H9 (cell line): ENCODE measurements around the gene ENKD1. TPM values are rescaled to one million over a fixed set of nuclear protein-coding genes. Genes with fewer than 3 reads are reported as not detected.

Source experiments
- DNase-seq: peaks from one replicate; pipeline ENCODE4 v3.0.0-alpha.2; 2017
- H2AFZ ChIP-seq: one replicate; pipeline ENCODE4 v1.6.1; 2013; ENCODE audit warnings: mild to moderate bottlenecking, low read length, control low read depth, moderate library complexity
- H2AK5ac ChIP-seq: 2 replicates; pipeline ENCODE4 v1.6.1; 2013; ENCODE audit warnings: low read length, control low read depth, mixed read lengths; ENCODE audit not compliant: insufficient read length
- H2BK120ac ChIP-seq: one replicate; pipeline ENCODE4 v1.6.1; 2013; ENCODE audit warnings: low read depth, mild to moderate bottlenecking, low read length, control low read depth, inconsistent platforms; ENCODE audit not compliant: poor library complexity, severe bottlenecking
- H2BK12ac ChIP-seq: 2 replicates; pipeline ENCODE4 v1.6.1; 2013; ENCODE audit warnings: low read length, control low read depth, mixed read lengths, low read depth; ENCODE audit not compliant: insufficient read length
- H2BK15ac ChIP-seq: 2 replicates; pipeline ENCODE4 v1.6.1; 2013; ENCODE audit warnings: low read depth, low read length, control low read depth
- H2BK20ac ChIP-seq: one replicate; pipeline ENCODE4 v1.6.1; 2013; ENCODE audit warnings: low read depth, mild to moderate bottlenecking, low read length, control low read depth, inconsistent platforms; ENCODE audit not compliant: poor library complexity, severe bottlenecking
- H2BK5ac ChIP-seq: 2 replicates; pipeline ENCODE4 v1.6.1; 2013; ENCODE audit warnings: low read length, control low read depth, mixed read lengths; ENCODE audit not compliant: insufficient read length
- H3K14ac ChIP-seq: 2 replicates; pipeline ENCODE4 v1.6.1; 2013; ENCODE audit warnings: low read length, control low read depth; ENCODE audit not compliant: insufficient read depth
- H3K18ac ChIP-seq: 2 replicates; pipeline ENCODE4 v1.6.1; 2013; ENCODE audit warnings: low read depth, mild to moderate bottlenecking, mixed read lengths, low read length, control low read depth; ENCODE audit not compliant: insufficient read length
- H3K23ac ChIP-seq: 2 replicates; pipeline ENCODE4 v1.6.1; 2013; ENCODE audit warnings: low read length, control low read depth, mixed read lengths, low read depth; ENCODE audit not compliant: insufficient read length
- H3K23me2 ChIP-seq: 2 replicates; pipeline ENCODE4 v1.6.1; 2013; ENCODE audit warnings: low read depth, mild to moderate bottlenecking, mixed read lengths, low read length, control low read depth; ENCODE audit not compliant: insufficient read length, poor library complexity, severe bottlenecking
- H3K27ac ChIP-seq: 2 replicates; pipeline ENCODE4 v1.5.1; 2013; ENCODE audit warnings: low read length, control low read depth, mixed read lengths, low read depth; ENCODE audit not compliant: insufficient read length
- H3K27me3 ChIP-seq: 2 replicates; pipeline ENCODE4 v1.6.1; 2013; ENCODE audit warnings: low read length, control low read depth, inconsistent platforms; ENCODE audit not compliant: insufficient read depth
- H3K4ac ChIP-seq: 2 replicates; pipeline ENCODE4 v1.6.1; 2013; ENCODE audit warnings: low read depth, mild to moderate bottlenecking, control low read depth, inconsistent platforms, low read length, moderate library complexity
- H3K4me1 ChIP-seq: 2 replicates; pipeline ENCODE4 v1.6.1; 2013; ENCODE audit warnings: low read length, control low read depth, inconsistent platforms; ENCODE audit not compliant: insufficient read depth
- H3K4me2 ChIP-seq: 2 replicates; pipeline ENCODE4 v1.6.1; 2013; ENCODE audit warnings: low read length, control low read depth, mixed read lengths; ENCODE audit not compliant: insufficient read length, insufficient read depth
- H3K56ac ChIP-seq: 2 replicates; pipeline ENCODE4 v1.6.1; 2013; ENCODE audit warnings: low read depth, mild to moderate bottlenecking, mixed read lengths, low read length, control low read depth; ENCODE audit not compliant: insufficient read length
- H3K79me1 ChIP-seq: 2 replicates; pipeline ENCODE4 v1.6.1; 2013; ENCODE audit warnings: low read depth, mild to moderate bottlenecking, moderate library complexity, low read length, control low read depth, inconsistent platforms; ENCODE audit not compliant: insufficient read depth, poor library complexity, severe bottlenecking
- H3K79me2 ChIP-seq: 2 replicates; pipeline ENCODE4 v1.6.1; 2013; ENCODE audit warnings: low read length, control low read depth, inconsistent platforms; ENCODE audit not compliant: insufficient read depth
- H3K9ac ChIP-seq: 2 replicates; pipeline ENCODE4 v1.6.1; 2013; ENCODE audit warnings: low read length, control low read depth, mixed read lengths; ENCODE audit not compliant: insufficient read length; ENCODE audit errors: extremely low read depth
- H3K9me3 ChIP-seq: one replicate; pipeline ENCODE4 v1.6.1; 2013; ENCODE audit warnings: low read depth, low read length, inconsistent platforms; ENCODE audit not compliant: control insufficient read depth
- H3T11ph ChIP-seq: one replicate; pipeline ENCODE4 v1.6.1; 2013; ENCODE audit warnings: mild to moderate bottlenecking, low read length, control low read depth, inconsistent platforms
- H4K20me1 ChIP-seq: one replicate; pipeline ENCODE4 v1.6.1; 2013; ENCODE audit not compliant: control insufficient read depth, insufficient read length, insufficient read depth
- H4K5ac ChIP-seq: 2 replicates; pipeline ENCODE4 v1.6.1; 2013; ENCODE audit warnings: low read depth, mild to moderate bottlenecking, mixed read lengths, low read length, control low read depth; ENCODE audit not compliant: insufficient read length
- H4K8ac ChIP-seq: replicated peaks from 2 replicates; pipeline ENCODE4 v1.6.1; 2013; ENCODE audit warnings: low read length, control low read depth, mixed read lengths, low read depth; ENCODE audit not compliant: insufficient read length
- H4K91ac ChIP-seq: 2 replicates; pipeline ENCODE4 v1.6.1; 2013; ENCODE audit warnings: low read depth, mild to moderate bottlenecking, moderate library complexity, mixed read lengths, low read length, control low read depth; ENCODE audit not compliant: insufficient read length
- H3K27ac Mint-ChIP-seq, 3 experiments: 2 replicates in 2 of 3; 3 replicates in 1 of 3; pipeline ENCODE4 v1.8.0; 2020 to 2021; ENCODE audit warnings: mixed read lengths in 3 of 3, mild to moderate bottlenecking in 1 of 3, moderate library complexity in 1 of 3
- H3K27me3 Mint-ChIP-seq: 2 replicates; pipeline ENCODE4 v1.8.0; 2021; ENCODE audit warnings: low read depth, mild to moderate bottlenecking, moderate library complexity, mixed read lengths
- H3K36me3 Mint-ChIP-seq, 3 experiments: 2 replicates in 2 of 3; 3 replicates in 1 of 3; pipeline ENCODE4 v1.8.0; 2020 to 2021; ENCODE audit warnings: low read depth in 3 of 3, mixed read lengths in 3 of 3; ENCODE audit not compliant: insufficient read depth in 1 of 3
- H3K4me1 Mint-ChIP-seq, 2 experiments: 2 replicates each; pipeline ENCODE4 v1.8.0; 2020; ENCODE audit warnings: mixed read lengths in 2 of 2
- H3K4me3 Mint-ChIP-seq, 2 experiments: 2 replicates in 1 of 2; 3 replicates in 1 of 2; pipeline ENCODE4 v1.8.0; 2020 to 2021; ENCODE audit warnings: mild to moderate bottlenecking in 2 of 2, mixed read lengths in 2 of 2, moderate library complexity in 1 of 2
- H3K9me3 Mint-ChIP-seq, 2 experiments: 2 replicates in 1 of 2; 3 replicates in 1 of 2; pipeline ENCODE4 v1.8.0; 2020; ENCODE audit warnings: mild to moderate bottlenecking in 2 of 2, mixed read lengths in 2 of 2, moderate library complexity in 1 of 2
- WGBS: extraction: QIAGEN DNeasy Blood & Tissue Kit; methylation state at CpG from one replicate; pipeline ENCODE4 v1.1.7; 2013; ENCODE audit warnings: missing lambda C conversion rate, low lambda C conversion rate, mixed read lengths; ENCODE audit not compliant: insufficient read length; ENCODE audit errors: extremely low coverage; 5-methylcytosine and 5-hydroxymethylcytosine counted together
- total RNA-seq: library from RNA; stranded (reverse); gene quantifications from 2 replicates; pipeline ENCODE4 v1.2.1, GENCODE V29; 2021
- TF ChIP-seq, protein P1 (sequence below): fragments of 200-600 bp; sonication (generic); conservative IDR thresholded peaks from 3 replicates; pipeline ENCODE4 v1.8.0; 2021; ENCODE audit warnings: antibody characterized with exemption, mild to moderate bottlenecking

Gene ENKD1
- total RNA-seq, 1 experiment from 2014 or later = 9.5 TPM

DNA sequence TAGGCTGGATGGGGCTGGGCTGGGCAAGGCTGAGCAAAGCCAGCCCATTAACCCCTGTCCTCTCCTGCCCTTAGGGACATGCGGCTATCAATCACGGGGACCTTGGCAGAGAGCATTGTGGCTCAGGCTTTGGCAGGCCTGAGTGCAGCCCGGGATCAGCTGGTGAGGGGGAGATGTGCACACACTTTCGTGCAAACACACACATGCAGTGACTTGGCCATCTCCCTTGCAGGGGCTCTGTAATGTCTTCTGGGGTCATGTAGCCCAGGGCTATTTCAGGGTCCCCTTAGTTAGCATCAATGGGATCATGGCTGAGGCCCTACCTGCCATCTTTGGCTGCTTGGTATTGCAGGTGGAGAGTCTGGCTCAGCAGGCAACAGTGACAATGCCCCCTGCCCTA is 14.7 kb downstream of the ENKD1 start:
- no peak overlapping the region for H2BK15ac ChIP-seq
- H3K56ac ChIP-seq = no peak overlapping the region
- no peak overlapping the region for H2BK5ac ChIP-seq
- no peaks in the 10 kb centered on the region for H3K79me2 ChIP-seq
- H3K4me2 ChIP-seq = no peak overlapping the region
- H2AK5ac ChIP-seq = no peak overlapping the region
- H3K4me1 Mint-ChIP-seq = peaks cover 2 to 6% of the 10 kb centered on the region in 2 experiments; a peak in 3 of 4 replicates
- H2BK120ac ChIP-seq = no peak overlapping the region
- H3K9me3 ChIP-seq = no peaks in the 10 kb centered on the region
- H2BK20ac ChIP-seq = no peak overlapping the region
- H3K14ac ChIP-seq = no peak overlapping the region
- H3K4me1 ChIP-seq = no peaks in the 10 kb centered on the region
- H3K18ac ChIP-seq = no peak overlapping the region
- H3K23me2 ChIP-seq = peaks cover 3% of the 10 kb centered on the region
- H3K27me3 Mint-ChIP-seq = peaks cover 5% of the 10 kb centered on the region
- no peak overlapping the region for H2AFZ ChIP-seq
- H3K27ac ChIP-seq = no peak overlapping the region
- no peak overlapping the region for H4K5ac ChIP-seq
- no peaks in the 10 kb centered on the region for H3K79me1 ChIP-seq
- H4K20me1 ChIP-seq = no peaks in the 10 kb centered on the region
- no peak overlapping the region for H3K23ac ChIP-seq
- no peak overlapping the region for H3K9ac ChIP-seq
- H3K27me3 ChIP-seq = no peaks in the 10 kb centered on the region; the same call in 1 of the 2 replicates
- H3T11ph ChIP-seq = no peak overlapping the region
- no peak overlapping the region for H3K27ac Mint-ChIP-seq
- H2BK12ac ChIP-seq = no peak overlapping the region
- no peak overlapping the region for H3K4ac ChIP-seq
- WGBS = no CpG with 5 or more reads among the region's 4 CpGs
- H4K91ac ChIP-seq = no peak overlapping the region
- TF ChIP-seq, protein P1, sequence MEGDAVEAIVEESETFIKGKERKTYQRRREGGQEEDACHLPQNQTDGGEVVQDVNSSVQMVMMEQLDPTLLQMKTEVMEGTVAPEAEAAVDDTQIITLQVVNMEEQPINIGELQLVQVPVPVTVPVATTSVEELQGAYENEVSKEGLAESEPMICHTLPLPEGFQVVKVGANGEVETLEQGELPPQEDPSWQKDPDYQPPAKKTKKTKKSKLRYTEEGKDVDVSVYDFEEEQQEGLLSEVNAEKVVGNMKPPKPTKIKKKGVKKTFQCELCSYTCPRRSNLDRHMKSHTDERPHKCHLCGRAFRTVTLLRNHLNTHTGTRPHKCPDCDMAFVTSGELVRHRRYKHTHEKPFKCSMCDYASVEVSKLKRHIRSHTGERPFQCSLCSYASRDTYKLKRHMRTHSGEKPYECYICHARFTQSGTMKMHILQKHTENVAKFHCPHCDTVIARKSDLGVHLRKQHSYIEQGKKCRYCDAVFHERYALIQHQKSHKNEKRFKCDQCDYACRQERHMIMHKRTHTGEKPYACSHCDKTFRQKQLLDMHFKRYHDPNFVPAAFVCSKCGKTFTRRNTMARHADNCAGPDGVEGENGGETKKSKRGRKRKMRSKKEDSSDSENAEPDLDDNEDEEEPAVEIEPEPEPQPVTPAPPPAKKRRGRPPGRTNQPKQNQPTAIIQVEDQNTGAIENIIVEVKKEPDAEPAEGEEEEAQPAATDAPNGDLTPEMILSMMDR = no peak
- peak overlapping the region in 1 of 2 experiments; percentile 68; a peak in 3 of 5 replicates for H3K4me3 Mint-ChIP-seq
- no peak overlapping the region for H4K8ac ChIP-seq
- no peaks in the 10 kb centered on the region; a peak in 1 of 5 replicates for H3K9me3 Mint-ChIP-seq
- peaks cover 12 to 43% (median 39%) of the 10 kb centered on the region in 3 experiments for H3K36me3 Mint-ChIP-seq
- no peak for DNase-seq
